ENCODE results near the gene CHPT1. TPM values are rescaled to one million over a fixed set of nuclear protein-coding genes. Genes with fewer than 3 reads are reported as not detected.

The CHPT1 gene
- total RNA-seq, 1 experiment from 2014 or later: 36.4 TPM

DNA sequence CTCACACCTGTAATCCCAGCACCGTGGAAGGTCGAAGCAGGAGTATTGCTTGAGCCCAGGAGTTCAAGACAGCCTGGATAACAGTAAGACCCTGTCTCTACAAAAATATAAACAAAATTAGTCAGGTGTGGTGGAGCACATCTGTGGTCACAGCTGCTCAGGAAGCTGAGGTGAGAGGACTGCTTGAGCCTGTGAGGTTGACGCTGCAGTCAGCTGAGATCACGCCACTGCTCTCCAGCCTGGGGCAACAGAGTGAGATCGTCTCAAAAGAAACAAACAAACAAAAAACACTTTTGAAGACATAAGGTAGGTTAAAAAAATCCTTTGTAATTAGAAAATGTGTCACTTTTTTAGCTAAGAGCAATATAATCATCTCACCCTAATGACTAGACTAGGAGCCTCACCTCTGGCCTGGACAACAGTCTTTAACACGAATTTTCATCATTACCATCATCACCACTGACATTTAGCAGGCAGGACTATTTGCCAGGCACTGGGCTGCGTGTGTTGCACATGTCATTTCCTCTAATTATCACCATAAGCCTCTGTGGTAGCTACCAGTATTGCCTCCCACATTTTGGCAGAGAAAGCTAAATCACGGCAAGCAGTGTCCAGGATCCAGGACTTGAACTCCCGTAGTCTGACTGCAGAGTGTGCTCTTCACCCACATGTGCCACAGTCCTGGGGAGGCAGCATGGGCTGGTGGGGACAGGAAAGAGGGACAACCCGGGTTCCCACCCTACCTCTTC is 46.5 kb downstream of the CHPT1 start:
- peak; percentile 19 for DNase-seq (ENCODE audit: low read depth)
- in situ Hi-C loops (cut with HindIII; ENCODE audit: low pct_unique_long_range_greater_than_20kb, low sequenced_read_pairs): no loop called here

GRCh38 chr12:101745481-101745880 is 48.0 kb downstream of the CHPT1 start:
- DNase-seq (ENCODE audit: low read depth): no peak
- in situ Hi-C loops (cut with HindIII; ENCODE audit: low pct_unique_long_range_greater_than_20kb, low sequenced_read_pairs): no loop called here

DNA sequence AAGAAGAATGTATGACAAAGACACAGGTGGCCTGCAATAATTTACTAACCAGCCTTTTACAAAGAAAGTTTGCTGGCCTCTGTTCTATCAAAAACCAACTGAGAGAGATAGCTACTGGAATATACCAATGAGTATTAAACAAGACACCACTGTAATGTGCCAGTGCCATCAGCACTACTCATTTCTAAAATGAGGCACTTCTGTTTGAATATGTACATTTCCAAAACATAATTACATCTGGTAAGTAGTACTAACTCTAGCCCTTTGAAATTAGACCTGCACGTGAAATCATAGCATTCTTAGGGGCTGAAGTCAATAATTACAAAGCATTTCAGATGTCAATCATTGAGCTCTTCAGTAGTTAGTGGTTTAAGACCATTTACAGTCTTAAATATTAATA is 48.8 kb downstream of the CHPT1 start:
- in situ Hi-C loops (cut with HindIII; ENCODE audit: low pct_unique_long_range_greater_than_20kb, low sequenced_read_pairs): no loop called here
- DNase-seq (ENCODE audit: low read depth): no peak

- in situ Hi-C loops (cut with HindIII; ENCODE audit: low pct_unique_long_range_greater_than_20kb, low sequenced_read_pairs): no loop called here
- no peak for DNase-seq (ENCODE audit: low read depth)
These were observed 49.2 kb downstream of the CHPT1 start for GRCh38 chr12:101746661-101747060.

DNA sequence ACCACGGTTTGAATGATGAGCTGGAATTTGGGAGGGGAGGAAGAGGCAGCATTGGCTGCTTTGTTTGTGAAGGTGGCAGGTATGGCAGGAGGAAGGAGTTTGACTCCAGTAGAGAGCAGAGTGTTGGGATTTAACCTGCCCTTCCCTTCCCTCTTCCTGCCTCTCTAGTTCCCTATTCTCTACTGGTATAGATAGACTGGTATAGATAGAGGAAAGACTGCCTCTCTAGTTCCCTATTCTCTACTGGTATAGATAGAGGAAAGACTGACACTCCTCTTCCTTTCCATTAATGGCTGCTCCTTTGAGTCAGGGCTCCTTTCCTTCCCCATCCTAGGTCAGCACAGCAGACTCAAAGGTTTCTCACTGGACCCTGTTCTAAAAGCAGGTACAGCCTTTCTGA is 50.3 kb downstream of the CHPT1 start:
- in situ Hi-C loops (cut with HindIII; ENCODE audit: low pct_unique_long_range_greater_than_20kb, low sequenced_read_pairs): no loop called here

GRCh38 chr12:101748907-101749306 is 51.5 kb downstream of the CHPT1 start:
- no peak for DNase-seq (ENCODE audit: low read depth)
- in situ Hi-C loops (cut with HindIII; ENCODE audit: low pct_unique_long_range_greater_than_20kb, low sequenced_read_pairs): no loop called here

More for the DNA sequence above, 50.3 kb downstream of the CHPT1 start:
- no peak for DNase-seq (ENCODE audit: low read depth)

DNA sequence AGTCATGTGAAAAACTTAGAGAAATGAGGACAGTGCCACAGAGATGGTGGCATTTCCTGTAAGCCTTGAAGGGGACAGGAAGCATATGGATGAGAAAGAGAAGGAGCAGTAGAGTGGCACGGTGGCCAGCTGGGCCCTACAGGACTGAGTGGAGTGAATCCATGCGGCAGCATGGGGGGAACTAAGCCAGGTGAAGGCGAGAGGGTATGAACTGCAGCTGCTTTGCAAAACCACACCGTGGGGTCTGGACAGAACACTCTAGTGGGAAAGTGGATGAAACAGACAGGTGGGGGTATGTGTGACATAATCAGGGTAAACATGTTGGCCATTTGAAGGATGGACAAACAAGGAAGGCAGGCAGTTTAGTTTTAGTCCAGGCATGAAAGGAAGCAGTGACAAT is 52.2 kb downstream of the CHPT1 start:
- in situ Hi-C loops (cut with HindIII; ENCODE audit: low pct_unique_long_range_greater_than_20kb, low sequenced_read_pairs): no loop called here
- DNase-seq (ENCODE audit: low read depth): no peak

GRCh38 chr12:101750152-101750551 is 52.7 kb downstream of the CHPT1 start:
- DNase-seq (ENCODE audit: low read depth): no peak
- in situ Hi-C loops (cut with HindIII; ENCODE audit: low pct_unique_long_range_greater_than_20kb, low sequenced_read_pairs): no loop called here

DNA sequence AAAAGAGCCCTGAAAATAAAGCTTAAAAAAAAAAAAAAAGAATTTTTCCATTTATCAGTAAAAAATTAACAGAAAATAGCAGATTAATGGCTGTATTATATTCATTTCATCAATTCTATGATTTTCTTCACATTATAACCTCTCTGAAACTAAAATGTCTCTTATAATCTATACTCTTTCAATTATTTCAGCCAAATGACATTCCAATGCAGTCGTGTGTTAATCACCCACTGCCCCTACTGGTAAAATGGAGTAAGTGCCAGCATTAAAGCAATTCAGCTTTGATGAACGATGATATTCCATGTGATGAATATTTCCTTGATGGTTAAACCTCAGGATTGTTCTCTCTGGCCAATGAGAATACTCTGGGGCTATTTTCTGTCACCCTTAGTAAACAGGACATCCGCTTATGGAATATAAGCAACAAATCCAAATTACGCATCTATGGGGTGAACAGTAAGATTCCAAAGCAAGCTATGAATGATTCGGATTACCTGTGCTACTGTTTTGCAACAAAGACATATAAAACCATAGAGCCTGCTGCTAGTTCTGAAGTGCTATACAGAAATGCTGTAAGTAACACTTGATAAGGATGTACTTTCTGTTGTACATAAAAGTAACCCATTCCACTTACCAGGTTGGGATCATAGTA is 62.1 kb downstream of the CHPT1 start:
- in situ Hi-C loops (cut with HindIII; ENCODE audit: low pct_unique_long_range_greater_than_20kb, low sequenced_read_pairs): no loop called here
- no peak for DNase-seq (ENCODE audit: low read depth)

DNA sequence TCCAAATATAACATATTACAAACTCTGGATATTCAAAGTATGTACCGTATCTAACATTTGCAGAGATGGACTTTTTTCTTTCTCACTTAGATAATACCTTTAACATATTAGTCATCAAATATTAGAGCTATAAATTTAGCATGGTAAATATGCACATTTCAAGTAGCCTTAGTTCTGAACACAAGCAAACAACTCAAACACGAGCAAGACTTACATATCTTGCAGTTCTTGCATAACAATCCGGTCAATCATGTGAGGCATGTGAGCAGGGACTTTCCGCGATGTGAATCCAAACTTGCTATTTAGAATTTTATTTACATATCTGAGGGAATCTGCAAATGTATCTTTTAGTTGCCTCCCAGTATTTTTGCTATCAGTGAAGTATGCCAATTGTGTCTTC is 63.9 kb downstream of the CHPT1 start:
- in situ Hi-C loops (cut with HindIII; ENCODE audit: low pct_unique_long_range_greater_than_20kb, low sequenced_read_pairs): no loop called here
- no peak for DNase-seq (ENCODE audit: low read depth)

GRCh38 chr12:101761781-101762180 is 64.3 kb downstream of the CHPT1 start:
- DNase-seq (ENCODE audit: low read depth): no peak
- in situ Hi-C loops (cut with HindIII; ENCODE audit: low pct_unique_long_range_greater_than_20kb, low sequenced_read_pairs): no loop called here

GRCh38 chr12:101763246-101763931 is 65.9 kb downstream of the CHPT1 start:
- in situ Hi-C loops (cut with HindIII; ENCODE audit: low pct_unique_long_range_greater_than_20kb, low sequenced_read_pairs): no loop called here

GRCh38 chr12:101764051-101764792 is 66.8 kb downstream of the CHPT1 start:
- in situ Hi-C loops (cut with HindIII; ENCODE audit: low pct_unique_long_range_greater_than_20kb, low sequenced_read_pairs): no loop called here
- no peak for DNase-seq (ENCODE audit: low read depth)

More at GRCh38 chr12:101763246-101763931, 65.9 kb downstream of the CHPT1 start:
- DNase-seq (ENCODE audit: low read depth): no peak

- in situ Hi-C loops (cut with HindIII; ENCODE audit: low pct_unique_long_range_greater_than_20kb, low sequenced_read_pairs): no loop called here
- no peak for DNase-seq (ENCODE audit: low read depth)
These were observed 70.1 kb downstream of the CHPT1 start for GRCh38 chr12:101767537-101767936.

DNA sequence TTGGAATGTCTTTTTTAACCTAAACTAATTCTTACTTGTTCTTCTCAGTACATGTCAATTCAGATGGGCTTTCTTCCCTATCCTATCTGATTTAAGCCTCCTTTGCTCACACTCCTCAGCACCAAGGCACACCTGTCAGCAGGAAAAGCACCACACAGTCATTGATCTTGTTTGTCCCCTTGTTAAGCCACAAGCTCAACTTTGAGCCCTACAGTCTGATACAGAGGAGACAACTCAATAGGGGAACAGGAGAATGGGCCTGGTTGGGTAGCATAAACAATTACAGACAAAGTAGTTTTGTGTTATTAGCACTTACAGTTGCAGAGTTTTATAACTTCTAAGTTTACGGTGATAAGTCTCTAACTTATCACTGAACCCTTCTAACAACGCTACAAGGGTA is 71.3 kb downstream of the CHPT1 start:
- DNase-seq (ENCODE audit: low read depth): no peak
- in situ Hi-C loops (cut with HindIII; ENCODE audit: low pct_unique_long_range_greater_than_20kb, low sequenced_read_pairs): no loop called here

- no peak for DNase-seq (ENCODE audit: low read depth)
- in situ Hi-C loops (cut with HindIII; ENCODE audit: low pct_unique_long_range_greater_than_20kb, low sequenced_read_pairs): no loop called here
These were observed 72.4 kb downstream of the CHPT1 start for GRCh38 chr12:101769865-101770264.

DNA sequence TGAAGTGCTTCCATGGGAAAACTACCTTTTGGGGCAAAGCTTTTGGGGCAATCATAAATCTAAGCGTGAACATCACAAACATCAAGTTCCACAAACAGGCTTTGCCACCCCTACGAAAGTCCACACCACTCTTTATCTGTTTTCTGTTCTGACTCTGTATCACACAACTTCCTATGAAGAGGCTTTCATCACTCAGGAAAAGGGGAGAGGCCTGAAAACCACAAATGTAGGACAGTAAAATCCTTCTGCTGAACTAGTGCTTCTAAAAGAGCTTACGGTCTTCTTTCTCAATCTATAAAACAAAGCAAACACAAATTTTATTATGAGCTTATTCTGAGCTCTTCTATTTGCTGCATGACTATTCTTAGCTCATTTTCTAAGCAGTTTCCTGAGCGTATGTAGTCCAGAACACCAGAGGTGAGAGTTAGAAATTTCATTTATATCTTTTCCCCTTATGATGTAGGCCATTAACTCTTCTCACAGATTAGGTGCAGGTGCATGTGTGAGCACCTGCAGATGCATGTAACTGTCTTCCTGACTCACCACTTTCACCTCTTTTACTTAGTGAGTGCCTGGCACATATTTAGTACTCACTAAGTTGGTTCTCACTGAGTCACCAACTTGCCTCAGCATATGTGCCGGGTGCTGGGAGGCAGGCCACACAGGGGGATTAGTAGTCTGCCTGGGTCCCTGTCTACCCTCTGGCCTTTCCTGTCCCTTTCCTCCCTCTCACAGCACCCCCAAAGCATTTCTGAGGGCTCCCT is 74.8 kb downstream of the CHPT1 start:
- DNase-seq (ENCODE audit: low read depth): no peak
- in situ Hi-C loops (cut with HindIII; ENCODE audit: low pct_unique_long_range_greater_than_20kb, low sequenced_read_pairs): no loop called here

- peak; percentile 52 for DNase-seq (ENCODE audit: low read depth)
- in situ Hi-C loops (cut with HindIII; ENCODE audit: low pct_unique_long_range_greater_than_20kb, low sequenced_read_pairs): no loop called here
These were observed 76.3 kb downstream of the CHPT1 start for GRCh38 chr12:101773650-101774162.

All from Caki2 (cell line).